ENCODE results near the gene IL22RA1.

IL22RA1 gene

DNA sequence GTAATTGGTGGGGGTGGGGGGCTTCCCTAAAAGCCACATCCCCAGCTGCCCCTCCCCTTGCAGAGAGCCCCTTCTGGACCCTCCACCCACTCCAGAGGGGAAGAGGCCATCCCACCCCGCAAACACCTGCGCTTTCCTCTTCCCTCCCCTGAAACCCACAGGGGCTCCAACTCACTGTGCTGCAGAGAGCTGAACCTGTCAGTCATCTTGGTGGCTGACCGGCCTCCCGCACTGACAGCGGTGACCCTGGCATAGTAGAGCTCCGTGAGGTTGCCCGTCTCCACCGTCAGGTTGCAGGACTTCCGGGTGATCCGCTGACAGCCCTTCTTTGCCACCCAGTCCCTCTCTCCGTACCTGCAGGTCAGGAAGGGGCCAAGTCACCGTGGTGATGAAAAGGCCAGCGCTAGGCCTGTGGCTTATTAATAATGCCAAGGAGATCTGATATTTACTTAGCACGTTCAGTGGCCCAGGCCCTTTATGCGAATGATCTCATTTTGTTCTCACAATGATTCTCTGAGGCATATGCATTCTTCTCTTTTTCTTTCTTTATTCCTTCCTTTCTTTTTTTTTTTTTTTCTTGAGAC is 5.9 kb downstream of the IL22RA1 start:
- DNase-seq = no peak

DNA sequence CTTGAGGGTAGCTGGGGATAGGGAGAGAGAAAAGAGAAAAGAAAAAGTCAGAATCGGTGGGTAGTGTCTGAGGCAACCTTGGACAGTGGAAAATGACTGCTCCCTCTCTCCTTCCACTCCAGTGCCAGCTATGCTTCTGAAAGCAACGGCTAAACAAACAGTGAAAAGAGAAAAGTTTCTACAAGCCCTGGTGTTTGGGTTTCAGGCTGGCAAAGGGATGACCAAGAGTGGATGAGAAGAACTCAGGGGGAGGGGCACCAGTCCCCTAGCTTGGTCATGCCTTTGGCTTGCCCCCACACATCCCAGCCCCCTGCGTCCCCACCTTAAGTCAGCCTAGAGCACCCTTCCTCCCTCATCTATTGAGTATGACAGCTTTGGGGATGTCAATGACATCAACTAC is 8.6 kb downstream of the IL22RA1 start:
- no peak for DNase-seq

DNA sequence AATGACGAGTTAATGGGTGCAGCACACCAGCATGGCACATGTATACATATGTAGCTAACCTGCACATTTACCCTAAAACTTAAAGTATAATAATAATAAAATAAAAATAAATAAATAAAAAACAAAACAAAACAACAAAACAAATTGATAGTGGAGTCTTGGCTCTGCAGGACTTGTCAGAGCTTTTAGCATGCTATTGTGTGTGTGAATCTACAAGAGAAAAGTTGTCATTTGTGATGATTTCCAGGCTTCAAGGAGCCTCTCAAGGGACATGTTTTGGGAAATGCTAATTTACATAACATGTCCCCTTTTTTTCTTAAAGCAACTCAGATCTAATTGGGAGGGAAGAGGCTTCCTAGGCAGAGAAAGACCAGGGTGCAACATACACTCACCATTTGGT is 9.1 kb downstream of the IL22RA1 start:
- DNase-seq = no peak

DNA sequence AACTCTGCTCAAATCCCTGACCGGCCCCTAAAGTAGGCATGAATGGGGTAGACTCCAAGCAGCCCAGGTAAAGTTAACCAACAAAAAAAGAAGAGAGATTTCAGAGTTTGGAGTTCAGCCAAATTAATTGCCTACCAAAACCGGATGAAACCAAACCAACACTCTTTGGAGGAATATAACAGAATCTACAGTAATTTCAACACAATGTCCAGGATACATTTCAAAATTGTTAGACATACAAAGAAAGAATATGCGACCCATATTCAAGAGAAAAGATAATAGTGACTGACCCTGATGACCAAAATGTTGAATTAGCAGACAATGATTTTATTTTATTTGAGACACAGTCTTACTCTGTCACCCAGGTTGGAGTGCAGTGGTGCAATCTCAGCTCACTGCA is 12.6 kb downstream of the IL22RA1 start:
- no peak for DNase-seq

DNA sequence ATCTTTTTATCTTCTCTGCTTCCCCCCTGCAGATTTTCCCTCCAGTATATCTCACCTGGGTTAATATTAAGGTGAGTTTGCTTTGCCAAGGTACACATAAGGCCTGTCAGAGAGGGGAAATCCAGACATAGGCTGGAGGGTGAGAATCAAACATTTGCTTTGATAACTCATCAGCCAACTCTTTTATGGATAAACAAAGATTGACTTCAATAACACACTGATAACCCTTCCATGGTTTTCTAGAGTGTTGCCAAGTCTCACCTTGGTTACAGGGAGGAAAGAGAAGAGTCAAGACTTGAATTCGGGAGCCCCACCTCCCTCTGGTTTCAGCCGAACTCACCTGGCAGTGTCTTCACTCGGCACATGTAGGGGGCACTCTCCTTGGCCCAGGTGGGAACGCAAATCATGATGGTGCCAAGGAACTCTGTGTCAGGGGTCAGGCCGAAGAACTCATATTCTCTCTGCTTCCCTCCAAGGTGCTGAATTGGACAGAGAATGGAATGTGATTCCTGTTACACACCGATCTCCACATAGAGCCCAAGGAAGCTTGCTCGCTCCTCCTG is 15.1 kb downstream of the IL22RA1 start:
- no peak for DNase-seq

DNA sequence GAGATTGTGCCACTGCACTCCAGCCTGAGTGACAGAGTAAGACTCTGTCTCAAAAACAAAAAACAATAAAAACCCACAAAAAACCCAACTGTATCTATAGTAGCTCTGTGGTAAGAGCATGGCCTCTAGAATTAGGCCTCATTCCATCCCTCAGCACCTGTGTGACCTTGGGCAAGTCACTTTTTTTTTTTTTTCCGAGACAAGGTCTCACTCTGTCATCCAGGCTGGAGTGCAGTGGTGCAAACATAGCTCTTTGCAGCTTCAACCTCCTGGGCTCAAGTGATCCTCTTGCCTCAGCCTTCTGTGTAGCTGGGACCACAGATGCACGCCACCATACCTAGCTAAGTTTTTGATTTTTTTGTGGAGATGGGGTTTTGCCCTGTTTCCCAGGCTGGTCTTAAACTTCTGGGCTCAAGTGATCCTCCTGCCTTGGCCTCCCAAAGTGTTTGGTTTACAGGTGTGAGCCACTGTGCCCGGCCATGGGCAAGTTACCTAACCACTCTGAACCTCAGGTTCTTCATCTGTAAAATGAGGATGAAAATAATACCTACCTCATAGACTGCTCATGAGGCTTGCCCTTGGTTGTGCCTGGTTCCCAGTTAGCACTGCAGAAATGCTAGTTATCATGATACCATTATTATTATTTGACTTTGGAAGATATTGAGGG is 15.7 kb downstream of the IL22RA1 start:
- no peak for DNase-seq

DNA sequence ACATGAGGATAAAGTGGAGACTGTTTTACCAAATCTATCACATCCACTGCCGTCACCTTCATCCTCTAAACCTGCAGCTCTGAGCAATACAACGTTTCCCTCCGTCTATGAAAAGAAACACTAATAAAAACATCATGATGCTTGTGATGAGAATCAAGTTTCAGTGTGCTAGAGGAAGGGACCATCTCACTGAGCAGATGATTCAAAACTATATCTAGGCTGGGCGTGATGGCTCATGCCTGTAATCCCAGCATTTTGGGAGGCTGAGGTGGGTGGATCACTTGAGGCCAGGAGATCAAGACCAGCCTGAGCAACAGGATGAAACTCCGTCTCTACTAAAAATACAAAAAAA is 16.3 kb downstream of the IL22RA1 start:
- DNase-seq = no peak

DNA sequence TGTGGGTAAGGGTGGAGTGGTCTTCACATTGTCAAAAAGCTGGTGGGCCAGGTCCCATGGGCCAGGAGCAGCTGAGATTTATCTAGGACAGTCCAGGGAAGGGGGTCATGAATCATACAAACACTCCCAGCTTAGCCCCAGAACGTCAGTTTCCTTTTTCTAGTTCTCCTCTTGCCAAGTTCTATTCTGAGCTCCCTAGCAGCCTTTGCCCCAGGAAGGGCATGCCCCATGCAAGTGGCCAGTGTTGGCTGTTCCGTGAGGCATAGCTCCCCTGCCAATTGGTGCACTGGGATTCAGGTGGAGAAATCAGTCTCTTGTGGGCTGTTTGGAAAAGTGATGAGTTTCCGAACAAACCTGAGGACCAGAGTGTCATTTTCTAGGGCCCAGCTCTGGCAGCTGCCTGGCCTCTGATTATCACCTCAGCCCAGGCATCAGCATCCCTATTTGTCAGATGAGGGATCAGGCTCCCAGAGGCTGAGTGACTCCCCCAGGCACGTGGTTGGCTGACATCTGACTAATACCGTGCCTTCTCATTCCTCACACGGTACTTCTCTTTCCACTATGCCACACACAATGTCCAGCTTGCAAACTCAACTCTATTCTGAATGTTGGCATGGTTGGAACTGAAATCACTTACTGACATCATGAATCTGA is 16.8 kb downstream of the IL22RA1 start:
- no peak for DNase-seq

DNA sequence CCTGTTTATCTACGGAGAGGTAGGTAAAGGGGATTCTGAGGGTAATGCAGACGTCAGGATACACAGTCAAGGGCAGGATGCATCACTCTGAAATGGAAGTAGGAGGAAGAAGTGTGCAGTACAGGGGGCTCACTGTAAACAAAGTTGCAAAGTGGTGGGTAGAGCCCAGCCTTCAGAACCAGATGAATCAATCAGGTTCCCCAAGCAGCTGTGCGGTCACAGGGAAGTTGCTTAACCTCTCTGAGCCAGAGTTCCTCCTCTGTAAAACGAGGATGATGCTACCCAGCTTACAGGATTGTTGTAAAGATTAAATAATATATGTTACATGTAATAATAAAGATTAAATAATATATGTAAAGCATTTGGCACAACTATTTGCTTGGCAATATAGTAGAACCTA is 17.5 kb downstream of the IL22RA1 start:
- DNase-seq = no peak

DNA sequence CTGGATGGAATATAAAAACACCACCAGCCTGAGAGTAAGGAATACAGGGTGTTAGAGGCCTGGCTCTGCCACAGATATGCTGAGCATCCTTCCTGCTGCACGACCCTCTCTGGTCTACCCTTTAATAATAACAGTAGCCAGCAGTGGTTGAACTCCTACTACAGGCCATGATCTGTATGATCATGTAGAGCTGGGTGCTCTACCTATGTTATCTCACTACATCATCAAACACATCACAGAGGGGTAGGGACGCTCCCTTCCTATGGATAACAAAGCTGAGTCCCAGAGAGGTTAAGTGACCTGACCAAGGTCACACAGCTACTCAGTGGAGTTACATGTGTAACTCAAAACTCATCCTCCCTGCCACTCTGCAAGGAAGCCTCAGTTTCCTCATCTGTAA is 18.0 kb downstream of the IL22RA1 start:
- DNase-seq = no peak

DNA sequence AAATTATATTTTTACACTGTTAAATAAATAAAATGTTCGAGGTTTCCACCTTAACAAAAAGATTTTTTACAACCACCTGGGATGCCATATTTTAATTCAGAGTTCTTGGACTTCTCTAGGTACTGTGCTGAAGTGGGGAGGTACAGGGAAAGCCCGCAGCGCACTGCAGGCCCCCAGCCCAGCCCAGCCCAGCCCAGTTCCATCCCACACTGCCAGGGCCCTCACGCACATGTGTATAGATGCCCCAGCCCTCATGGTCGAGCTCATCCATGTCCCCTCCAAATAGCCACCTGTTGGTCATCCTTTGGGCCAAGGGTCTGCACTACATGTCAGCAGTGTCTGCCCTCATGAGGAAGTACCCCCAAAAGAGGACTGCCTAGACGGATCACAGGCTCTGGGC is 19.3 kb downstream of the IL22RA1 start:
- DNase-seq = no peak

DNA sequence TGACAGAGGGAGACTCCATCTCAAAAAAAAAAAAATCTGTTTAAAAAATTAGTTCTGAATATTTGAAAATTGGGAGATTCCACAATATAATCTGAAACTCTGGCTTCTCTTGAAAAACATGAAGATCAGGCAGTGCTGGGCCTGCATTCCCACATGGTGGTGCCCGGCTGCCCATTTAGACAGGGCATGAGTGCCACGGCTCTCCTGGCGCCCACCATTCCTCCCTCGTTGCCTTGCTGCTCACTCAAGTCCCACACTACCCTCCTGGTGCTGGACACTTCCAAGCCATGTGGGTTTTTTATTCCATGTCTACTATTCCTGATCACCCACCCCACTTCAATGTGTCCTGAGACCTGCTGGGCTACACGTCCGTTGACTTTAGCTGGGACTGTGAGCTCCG is 20.2 kb downstream of the IL22RA1 start:
- DNase-seq = no peak

DNA sequence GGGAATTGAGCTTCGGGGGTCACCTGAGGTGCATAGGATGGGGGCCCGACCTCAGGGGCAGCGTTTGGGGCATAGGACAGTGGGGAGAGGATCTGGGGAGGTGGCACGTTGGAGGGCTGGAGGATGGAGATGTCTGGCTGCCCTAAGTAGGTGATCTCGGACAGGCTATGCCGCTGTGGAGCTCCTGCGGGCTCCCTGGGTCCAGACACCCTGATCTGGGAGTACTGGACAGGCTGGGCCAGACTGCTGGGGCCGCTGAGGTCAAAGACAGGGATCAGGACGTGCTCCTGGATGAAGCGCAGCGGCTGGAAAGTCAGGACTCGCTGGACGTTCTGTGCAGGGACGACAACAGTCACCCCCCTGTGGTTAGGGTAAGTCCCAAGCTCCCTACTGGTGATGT is 21.5 kb downstream of the IL22RA1 start:
- DNase-seq = no peak

DNA sequence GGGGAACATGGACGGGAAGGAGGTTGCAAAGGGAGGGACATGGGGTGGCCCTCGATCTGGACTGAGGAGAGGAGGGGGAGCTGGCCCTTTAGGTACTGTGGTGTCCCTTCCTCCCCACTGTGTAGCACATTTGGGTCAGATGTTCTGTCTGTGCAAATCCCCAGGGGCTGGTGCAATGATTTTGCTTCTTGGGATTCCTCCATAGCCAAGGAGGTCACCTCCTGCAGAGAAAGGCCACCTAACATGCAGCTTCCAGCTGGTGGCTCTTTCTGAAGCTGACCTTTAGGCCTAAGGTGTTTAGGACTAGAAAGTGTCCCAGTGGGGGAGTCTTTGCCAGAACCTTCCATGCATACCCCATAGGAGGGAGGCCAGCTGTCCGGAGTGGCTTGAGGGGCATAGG is 22.0 kb downstream of the IL22RA1 start:
- no peak for DNase-seq

DNA sequence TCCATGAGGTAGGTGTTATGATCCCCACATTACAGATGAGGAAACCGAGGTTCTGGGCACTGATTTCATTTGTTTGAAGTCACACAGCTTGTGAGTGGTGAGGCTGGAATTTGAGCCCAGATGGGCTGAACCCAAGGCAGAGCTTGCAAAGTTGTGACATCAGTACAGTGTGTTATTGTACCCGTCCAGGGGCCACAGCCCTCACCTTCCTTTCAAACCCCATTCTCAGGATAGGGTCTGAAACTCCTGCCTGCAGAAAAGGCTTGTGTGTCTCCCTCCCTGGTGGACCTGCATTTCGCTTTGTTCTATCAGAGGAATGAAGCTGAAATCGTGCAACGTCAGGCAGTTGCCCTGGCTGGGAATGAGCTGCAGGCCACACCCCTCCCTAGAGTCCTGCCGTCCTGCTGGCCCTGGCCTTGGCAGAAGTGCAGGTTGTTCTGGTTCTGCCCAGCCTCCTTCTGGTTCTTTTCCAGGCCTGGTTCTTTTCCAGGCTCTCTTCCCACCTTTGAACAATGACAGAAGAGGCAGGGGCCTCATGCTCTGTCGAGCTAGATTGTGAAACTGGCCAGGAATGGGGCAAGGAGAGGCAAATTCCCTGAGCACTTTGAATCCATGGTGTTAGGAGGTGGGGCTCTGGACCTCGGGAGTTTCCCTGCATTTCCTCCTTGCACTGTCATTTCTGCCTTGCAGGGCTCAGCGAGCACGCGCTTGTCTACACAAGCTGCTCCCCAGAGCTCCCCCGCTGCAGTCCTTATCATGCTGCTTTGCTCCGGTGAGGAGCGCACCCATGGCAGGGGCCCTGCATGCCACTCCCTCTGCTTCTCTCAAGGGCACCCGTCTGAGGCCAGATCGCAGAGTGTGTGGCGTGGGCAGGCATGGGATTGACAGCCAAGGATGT is 22.8 kb downstream of the IL22RA1 start:
- no peak for DNase-seq

DNA sequence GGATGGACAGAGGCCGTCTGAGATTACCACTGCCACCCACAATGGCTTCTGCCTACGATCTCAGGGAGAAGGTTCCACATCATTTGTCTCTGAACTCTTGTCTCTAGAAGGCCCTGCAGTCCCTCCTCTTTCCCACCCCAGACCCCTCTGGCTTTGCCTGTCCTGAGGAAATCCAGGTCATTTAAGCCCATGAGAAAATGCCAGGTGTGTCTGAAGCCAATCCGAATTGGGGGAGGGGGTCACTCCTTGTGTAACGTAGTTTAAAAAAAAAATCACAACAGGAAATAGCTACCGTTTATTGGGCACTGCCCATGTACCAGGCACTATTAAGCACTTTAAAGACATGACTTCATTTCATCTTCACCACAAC is 23.5 kb downstream of the IL22RA1 start:
- no peak for DNase-seq

DNA sequence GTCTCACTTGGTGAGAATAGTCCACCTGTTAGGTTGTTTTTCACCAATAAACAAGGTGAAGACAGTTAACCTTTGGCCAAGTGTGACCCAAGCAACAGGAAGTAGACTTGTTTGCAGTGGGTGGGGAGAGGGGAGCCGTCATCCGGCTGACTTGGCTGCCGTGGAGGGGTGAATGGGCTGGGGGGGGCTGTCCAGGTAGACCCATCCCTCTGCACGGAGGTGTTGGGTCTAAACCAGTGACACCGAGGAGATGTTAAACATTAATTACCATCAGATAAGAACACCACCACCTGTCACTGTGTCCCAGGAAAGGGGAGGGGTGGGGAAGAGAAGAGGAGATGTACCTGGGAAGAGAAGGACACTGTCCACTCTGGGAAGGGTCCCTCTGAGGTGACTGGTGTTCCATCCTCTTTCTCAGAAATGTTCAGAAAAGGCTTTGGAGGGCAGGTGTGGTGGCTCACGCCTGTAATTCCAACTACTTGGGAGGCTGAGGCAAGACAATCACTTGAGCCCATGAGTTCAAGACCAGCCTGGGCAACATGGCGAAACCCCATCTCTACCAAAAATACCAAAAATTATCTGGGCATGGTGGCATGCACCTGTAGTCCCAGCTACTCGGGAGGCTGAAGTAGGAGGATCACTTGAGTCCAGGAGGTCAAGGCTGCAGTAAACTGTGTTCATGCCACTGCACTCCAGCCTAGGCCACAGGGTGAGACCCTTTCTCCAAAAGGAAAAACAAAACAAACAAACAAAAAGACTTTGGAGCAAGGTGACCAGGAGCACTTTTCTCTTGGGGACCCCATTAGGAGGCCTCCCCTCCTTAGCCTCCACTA is 24.3 kb downstream of the IL22RA1 start:
- DNase-seq = no peak

DNA sequence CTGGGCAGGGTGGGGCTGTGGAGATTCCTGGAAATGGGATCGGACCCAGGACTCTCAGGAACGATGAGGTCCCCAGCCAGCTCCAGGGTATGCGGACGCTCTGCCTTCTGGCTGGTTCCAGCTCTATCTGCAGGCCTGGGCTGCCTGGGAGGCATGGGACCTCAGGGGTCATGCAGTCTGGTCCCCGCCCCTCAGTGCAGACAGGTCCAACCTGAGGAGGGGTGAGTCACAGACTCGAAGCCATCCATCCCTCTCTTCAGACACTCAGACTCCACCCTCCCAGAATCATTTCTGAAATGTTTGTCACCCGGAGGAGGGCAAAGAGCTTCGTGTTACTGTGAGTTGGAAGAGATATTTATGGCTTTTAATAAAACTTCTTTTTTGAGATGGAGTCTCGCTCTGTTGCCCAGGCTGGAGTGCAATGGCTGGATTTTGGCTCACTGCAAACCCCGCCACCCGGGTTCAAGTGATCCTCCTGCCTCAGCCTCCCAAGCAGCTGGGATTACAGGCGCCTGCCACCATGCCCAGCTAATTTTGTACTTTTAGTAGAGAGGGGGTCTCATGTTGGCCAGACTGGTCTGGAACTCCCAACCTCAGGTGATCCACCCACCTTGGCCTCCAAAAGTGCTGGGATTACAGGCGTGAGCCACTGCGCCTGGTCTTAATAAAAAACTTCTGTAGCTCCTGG is 25.1 kb downstream of the IL22RA1 start:
- DNase-seq = no peak

DNA sequence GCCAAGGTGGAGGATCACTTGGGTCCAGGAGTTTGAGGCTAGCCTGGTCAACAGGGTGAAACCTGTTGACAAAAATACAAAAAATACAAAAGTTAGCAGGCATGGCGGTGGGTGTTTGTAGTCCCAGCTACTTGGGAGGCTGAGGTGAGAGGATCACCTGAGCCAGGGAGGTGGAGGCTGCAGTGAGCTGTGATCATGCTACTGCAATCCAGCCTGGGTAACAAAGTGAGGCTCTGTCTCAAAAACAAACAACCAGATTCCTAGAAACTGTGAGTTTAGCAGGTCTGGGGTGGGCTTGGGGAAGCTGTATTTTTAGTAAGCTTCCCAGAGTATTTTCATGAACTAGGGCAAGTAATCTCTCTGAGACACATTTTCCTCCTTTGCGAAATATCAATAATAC is 25.8 kb downstream of the IL22RA1 start:
- no peak for DNase-seq

DNA sequence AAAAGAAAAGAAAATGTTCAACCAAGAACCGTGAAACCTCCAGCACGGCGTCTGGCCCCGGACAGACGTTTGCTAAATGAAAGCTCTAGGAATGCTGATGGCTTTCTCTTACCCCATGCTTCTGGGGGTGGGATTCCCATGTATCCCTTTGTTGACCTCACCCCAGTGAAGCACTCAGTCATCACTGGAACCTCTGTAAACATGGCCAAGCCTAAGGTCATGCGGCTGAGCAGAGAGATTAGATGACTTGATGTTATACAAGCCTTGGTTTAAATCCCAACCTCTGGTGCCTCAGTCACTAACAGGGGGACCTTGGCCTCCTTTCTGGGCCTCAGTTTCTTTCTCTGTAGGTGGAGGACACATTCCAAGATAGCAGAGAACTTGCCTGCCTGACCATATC is 28.2 kb downstream of the IL22RA1 start:
- no peak for DNase-seq

DNA sequence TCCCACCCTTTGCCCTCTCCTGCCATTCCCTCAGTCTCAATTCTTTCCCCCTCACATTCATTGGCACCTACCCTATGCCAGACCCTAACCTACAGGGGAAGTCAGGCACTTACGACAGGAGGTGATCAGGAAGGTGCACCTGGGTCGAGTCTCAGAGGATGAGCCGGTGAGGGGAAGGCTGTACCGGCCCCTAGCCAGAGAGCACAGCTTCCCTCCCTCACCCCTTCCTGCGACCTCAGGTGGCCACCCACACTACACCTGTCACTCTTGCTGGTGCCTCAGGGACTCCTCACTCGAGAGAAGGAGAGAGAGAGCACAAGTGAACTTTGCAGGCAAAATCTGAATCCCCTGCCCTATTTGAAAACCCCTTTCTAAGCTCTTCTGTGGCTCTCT is 29.3 kb downstream of the IL22RA1 start:
- DNase-seq = no peak
